Subcutaneous adipose tissue (tissue), 4 donors: ENCODE results near the gene MRPL50. TPM values are rescaled to one million over a fixed set of nuclear protein-coding genes. Genes with fewer than 3 reads are reported as not detected.

Experiments
- total RNA-seq, 4 donors: library from RNA; depleted of rRNA; stranded (reverse); fragments of >200 nt; gene quantifications; one replicate each; pipeline ENCODE4 v1.1.0, GENCODE V29; 2016
- TF ChIP-seq, protein P1 (sequence below): fragments of 450-650 bp; IDR thresholded peaks from one replicate; pipeline ENCODE4 v1.5.1; 2016; ENCODE audit warnings: low read depth, mild to moderate bottlenecking, control low read depth, antibody characterized with exemption, moderate library complexity

Gene MRPL50
- 10 to 100 TPM in 1 of 4 donors, 1 to 10 TPM in 3; 7.3 to 17.9 (median 8.1) TPM for total RNA-seq

DNA sequence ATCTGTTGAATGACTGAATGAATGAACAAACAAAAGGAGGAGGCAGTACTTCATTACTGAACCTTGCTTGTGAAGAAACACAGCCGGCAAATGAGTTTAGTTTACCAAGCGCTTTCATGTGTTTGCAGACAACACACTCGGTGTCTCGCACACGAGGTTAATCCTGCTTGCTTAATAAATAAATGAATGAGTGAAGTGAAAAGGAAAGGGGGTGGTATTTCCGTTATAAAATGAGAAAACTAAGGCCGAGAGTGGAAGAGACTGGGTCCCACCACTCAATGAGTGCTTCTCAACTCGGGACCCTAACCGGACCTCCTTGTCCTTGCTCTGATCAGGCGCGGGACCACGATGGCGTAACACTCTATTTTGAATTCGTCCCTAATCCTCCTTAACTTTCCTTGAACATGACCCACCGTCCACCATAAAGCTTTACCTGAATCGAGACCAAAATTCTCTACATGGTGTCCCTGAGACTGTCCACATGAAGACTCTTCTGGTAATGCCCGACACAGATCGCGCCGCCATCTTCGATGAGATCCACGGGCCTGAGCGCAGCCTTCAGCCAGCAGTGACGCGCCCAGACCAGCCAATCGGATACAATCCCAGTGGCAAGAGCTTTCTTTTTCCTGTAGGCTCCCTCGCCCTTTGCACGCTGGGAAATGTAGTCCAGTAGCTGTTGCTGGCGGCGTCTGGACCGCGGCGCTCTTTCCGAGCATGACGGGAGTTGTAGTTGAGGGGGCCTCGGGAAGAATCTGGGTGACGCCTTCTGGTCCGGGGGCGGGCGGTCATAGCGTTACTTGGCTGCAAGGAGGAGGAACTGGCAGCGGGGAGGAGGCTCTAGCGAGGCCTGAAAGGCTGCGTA is at the start of gene MRPL50, which contains the start of gene ZNF189:
Gene MRPL50 (minus strand): TSS at position 551 of the 862 bp plus-strand sequence. CDS start 26 bp downstream, at position 525.
Gene ZNF189 (plus strand): TSS at position 784 of the 862 bp plus-strand sequence. CDS start 306 bp downstream, outside the sequence.
- TF ChIP-seq, protein P1, sequence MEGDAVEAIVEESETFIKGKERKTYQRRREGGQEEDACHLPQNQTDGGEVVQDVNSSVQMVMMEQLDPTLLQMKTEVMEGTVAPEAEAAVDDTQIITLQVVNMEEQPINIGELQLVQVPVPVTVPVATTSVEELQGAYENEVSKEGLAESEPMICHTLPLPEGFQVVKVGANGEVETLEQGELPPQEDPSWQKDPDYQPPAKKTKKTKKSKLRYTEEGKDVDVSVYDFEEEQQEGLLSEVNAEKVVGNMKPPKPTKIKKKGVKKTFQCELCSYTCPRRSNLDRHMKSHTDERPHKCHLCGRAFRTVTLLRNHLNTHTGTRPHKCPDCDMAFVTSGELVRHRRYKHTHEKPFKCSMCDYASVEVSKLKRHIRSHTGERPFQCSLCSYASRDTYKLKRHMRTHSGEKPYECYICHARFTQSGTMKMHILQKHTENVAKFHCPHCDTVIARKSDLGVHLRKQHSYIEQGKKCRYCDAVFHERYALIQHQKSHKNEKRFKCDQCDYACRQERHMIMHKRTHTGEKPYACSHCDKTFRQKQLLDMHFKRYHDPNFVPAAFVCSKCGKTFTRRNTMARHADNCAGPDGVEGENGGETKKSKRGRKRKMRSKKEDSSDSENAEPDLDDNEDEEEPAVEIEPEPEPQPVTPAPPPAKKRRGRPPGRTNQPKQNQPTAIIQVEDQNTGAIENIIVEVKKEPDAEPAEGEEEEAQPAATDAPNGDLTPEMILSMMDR, result no peak

GRCh38 chr9:101446732-101447131 is 48.3 kb upstream of the MRPL50 start:
- TF ChIP-seq, protein P1, result no peak

DNA sequence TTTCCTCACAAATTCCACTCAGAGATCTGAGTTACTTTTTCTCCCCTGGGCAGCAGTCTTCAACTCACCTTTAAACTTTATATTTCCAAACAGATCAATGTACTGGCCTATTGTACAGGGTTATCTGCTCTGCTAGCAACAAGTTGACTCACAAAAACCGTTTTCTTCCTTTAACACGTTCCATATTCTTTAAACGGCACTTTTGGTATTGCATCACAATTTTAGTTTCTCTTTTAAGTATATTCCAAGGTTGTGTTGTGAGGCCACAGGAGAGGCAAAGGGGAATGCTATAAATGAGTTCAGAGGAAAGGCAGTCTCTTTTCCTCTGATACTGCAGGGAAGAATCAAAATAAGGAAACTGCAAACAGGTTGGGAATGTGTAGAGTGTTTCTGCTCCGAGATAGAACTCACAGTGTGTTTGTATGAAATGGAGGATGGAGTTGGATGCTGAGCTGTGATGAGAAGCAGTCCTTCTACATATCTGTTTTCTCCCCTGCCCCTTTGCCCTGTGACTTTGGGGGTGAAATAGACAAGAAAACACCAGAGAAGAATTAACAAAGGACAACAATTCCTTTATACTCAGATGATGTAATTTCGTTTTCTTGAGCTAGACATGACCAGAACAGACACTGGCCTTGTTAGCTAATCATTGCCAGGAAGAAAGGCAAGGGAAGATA is 47.1 kb upstream of the MRPL50 start:
- TF ChIP-seq, protein P1, result no peak

DNA sequence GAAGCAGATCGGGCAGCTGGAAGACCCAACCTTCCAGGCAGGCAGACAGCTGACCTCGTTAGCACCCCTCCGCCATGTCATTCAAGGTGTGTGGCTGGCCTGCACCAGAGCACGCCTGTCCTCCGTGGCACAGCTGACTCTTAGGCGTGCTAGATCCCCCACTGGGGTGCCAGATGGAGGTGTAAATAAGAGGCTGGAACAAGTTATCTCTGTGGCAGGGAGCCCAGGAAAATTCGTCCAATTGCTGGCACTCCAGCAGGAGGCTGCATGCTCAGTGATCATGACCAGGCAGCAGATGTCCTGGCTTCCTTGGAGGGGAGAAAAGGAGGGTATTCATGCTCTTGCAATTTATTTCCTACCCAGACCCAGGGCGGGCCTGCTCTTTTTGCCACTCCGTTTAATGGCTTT is 45.0 kb upstream of the MRPL50 start:
- TF ChIP-seq, protein P1, result no peak

- TF ChIP-seq, protein P1, result no peak
These were observed 44.3 kb upstream of the MRPL50 start for GRCh38 chr9:101442736-101443135.

GRCh38 chr9:101442318-101442717 is 43.9 kb upstream of the MRPL50 start:
- TF ChIP-seq, protein P1, result no peak

GRCh38 chr9:101440714-101441230 is 42.4 kb upstream of the MRPL50 start:
- TF ChIP-seq, protein P1, result no peak
